HG02759 (cell line): Measurements from ENCODE around the gene VWA7.

Source experiments
- ATAC-seq: cut with Tn5 transposase; IDR thresholded peaks from one replicate; pipeline ENCODE4 v1.9.1; 2021; ENCODE audit warnings: mild to moderate bottlenecking, moderate library complexity; ENCODE audit not compliant: unreplicated experiment

The VWA7 gene

GRCh38 chr6:31732029-31732428 is 45.1 kb downstream of the VWA7 start:
- ATAC-seq, result no peak

DNA sequence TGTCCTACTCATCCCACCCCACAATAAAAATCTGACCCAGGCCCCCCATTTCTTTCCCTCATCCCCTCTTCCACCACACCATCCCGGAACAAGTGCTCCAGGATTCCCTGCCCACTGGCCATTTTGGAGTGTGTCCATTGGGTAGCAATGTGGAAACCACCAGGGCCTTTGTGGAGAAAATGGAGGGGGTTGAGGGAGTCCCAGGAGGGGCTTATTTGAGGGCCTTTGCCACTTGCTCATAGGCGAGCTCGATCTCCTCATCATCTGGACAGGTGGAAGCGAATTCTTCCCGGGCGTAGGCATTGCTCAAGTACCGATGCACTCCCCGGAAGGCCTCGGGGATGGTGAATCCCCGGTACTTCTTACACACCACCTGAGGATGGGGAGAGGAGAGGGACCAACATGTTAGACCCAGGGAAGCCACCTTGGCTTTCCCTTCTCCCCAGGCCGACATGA is 46.5 kb downstream of the VWA7 start:
- ATAC-seq, result no peak

DNA sequence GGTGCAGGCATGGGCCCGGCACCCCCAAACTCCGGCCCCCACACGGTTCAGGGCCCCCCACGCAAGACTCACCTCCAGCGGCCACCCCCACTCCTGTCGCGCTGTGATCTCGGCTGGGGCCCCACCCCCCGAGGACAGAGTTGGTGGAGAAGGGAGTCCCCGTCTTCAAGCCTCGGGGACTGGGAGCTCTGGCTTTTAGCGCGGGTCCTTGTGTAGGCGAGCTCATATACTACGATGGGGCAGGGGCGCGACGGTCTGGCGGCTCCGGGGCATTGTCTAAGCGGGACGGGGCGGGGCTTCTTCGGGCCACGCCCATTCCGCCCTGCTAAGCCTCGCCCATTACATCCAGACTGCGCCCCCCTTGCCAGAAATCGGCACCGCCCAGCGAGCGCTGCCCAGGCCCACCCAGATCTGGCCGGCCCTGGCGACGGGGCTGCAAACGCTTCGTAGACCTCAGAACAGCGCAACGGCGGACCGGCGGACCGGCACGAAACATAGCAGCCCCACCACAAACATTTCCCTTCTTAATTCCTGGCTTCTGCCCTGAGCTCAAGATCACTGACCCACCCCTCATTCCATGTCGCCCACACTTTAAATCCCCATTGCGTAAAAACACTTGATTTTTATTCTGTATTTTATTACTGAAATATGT is 47.0 kb downstream of the VWA7 start:
- ATAC-seq, result peak; percentile 45

GRCh38 chr6:31729515-31729978 is 47.6 kb downstream of the VWA7 start:
- peak; percentile 49 for ATAC-seq

DNA sequence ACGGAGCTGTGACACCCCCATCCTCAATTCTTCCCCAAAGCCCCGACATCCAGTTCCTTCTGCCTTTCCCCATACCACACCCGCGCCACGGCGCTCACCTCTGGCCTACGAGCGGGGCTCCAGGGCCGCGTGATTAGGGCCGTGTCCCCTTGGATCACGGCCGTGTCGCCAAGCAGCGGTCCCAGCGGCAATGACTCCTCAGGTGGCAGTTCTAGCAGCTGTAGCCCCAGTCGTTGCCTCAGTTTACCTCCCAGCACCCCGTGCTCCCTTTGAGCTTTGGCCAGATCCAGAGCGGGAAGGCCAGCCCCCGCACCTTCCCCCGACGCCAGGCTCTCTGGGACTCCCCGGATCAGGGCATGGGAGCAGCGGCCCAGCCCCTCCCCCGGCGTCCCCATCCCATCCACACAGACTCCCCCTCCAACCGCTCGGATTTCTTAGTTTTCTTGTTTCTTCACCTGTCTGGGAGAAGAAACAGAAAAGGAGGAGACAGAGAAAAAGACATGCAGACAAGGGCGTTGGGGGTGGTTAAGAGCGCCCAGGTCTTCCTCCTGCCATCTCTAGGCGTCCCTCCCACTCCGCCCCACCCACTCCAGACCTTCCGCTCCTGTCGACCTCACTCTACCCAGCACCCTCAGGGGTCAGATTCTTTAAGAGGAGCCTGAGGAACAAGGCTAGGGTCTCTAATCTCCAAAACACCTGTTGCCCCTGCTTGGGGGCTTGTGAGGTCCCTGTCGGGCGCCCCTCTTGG is 48.2 kb downstream of the VWA7 start, which contains the start of gene DDAH2:
Gene DDAH2, minus strand, starts transcription at position 533 of the 748 bp plus-strand sequence. Its CDS starts 138 bp downstream, at position 395.
- peak; percentile 12 for ATAC-seq

GRCh38 chr6:31727717-31728671 is 49.1 kb downstream of the VWA7 start:
- ATAC-seq, result no peak

DNA sequence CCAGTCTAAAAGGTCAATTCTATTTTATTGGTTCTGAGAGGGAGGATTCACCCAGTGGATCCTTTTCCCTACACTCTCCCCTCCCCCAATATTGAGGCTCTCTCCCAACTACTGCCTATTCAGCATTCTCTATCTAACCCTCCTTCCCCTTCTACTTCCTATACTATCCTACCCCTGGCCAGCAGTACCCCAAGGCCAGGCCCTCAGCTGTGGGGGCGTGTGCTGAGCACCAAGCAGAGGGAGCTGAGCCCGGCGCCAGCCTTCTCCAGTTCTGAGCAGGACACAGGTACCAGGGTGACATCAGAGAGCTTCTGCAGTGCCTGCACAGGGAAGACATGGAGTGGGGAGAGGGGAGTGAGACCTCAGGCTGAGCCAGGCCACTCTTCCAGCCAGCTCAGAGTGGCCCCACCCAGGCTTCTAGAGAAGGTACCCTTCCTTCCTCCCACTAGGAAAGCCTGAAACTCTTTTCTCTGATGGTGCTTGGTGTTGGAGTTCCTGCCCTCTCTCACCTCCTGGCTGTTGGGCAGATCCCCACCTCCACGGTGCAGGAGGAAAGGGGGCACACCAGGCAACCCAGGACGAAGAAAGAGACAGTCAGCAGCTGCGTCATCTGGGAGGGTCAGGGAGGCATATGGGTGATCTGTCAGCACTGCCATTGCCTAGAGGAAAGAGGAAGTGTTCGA is 50.0 kb downstream of the VWA7 start:
- ATAC-seq, result peak; percentile 65

DNA sequence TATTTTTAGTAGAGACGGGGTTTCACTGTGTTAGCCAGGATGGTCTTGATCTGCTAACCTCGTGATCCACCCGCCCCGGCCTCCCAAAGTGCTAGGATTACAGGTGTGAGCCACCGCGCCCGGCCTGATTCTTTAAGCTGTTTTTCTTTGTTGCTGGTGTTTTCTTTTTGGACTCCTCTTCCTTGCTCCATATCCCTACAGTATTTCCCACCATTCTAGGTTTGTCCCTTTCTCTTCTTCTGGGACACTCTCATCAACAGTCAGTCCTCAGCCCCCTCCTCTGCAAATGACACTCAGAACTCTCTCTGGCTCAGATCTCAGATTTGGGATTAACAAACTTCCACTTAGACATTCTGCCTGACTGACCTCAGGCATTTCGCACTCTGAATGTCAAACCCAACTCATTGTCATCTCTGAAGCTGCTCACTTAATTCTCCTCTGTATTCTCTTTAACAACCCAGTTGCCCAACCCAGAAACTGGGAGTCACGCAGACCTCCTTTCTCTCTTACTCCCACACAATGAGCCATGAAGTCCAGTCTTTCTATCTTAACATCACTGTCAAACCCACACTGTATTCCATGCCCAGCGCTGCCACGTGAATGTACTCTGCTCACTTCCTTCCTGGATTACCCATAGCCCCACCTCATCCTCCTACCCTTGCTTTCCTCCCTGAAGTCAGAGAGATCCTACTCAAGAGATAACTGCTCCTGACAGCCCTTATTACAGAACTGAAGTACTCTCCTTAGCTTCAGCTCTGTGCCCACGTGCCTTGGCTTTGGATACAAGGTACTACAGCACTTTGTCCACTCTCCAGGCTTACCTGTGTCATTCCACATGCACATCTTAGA is 51.4 kb downstream of the VWA7 start:
- no peak for ATAC-seq

GRCh38 chr6:31723980-31724691 is 53.0 kb downstream of the VWA7 start:
- no peak for ATAC-seq

GRCh38 chr6:31723245-31723979 is 53.7 kb downstream of the VWA7 start, which contains the start of gene MPIG6B:
Gene MPIG6B, plus strand, starts transcription at chr6:31723373. Its CDS starts 11 bp downstream, at chr6:31723384.
- no peak for ATAC-seq

- no peak for ATAC-seq
These were observed 55.0 kb downstream of the VWA7 start for GRCh38 chr6:31722173-31722572.

DNA sequence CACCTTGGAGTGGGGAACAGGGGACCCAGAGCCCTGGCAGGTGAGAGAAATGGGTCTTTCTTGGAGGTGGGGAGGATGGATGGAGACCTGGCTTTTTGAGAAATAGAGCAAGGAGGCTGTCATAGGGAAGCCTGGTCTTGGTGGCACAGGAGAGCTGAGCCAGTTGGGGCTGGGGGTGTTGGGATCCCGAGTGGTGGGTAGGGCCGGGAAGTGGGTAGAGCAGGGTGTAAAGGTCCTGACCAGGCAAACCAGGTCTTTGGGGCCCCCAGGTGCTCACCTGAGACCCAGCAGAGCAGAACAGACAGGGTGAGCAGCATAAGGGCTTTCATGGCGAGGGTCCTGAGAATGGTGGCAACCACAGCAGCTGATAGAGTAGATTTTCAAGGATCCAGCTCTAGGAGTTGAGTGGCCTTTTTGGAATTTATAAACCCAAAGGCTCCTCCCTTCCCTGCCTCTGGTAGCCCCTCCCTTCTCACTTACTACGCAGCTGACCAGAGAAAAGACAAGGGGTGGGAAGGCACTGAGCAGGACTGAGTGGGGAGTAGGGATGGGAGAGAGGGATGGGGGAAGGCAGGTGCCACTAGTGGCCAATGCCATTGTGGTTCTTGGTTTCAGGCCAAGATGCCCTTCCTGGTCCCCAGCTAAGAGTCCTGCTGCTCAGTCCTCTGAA is 55.6 kb downstream of the VWA7 start, which contains the start of gene LY6G6C:
Gene LY6G6C, minus strand, starts transcription at position 396 of the 670 bp plus-strand sequence. Its CDS starts 67 bp downstream, at position 329.
- ATAC-seq, result no peak

DNA sequence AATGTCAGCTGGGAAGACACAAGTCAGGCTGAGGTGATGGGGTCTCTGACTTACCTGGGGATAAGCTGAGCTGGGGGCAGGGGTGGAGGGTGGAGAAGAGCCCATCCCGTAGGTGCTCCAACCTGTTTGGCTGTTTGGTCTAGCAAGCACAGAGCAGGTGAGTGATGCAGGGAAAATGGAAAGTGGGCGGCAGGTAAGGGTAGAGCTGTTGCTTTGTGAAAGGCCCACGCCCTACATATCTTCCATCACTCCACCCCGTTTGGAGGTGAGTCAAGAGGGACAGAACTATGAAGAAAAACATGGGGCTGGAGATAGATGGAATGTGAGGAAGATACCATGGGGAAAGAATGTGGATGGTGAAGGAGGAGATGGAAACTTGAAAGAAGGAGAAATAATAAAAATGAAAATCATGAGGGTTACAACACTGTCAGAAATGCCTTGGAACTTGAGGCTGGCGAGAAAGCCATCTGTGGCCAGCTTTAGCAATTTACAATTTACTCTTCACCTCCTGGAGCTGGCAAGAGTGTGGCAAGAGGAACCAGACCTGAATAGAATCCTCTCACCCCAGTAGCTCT is 56.8 kb downstream of the VWA7 start:
- no peak for ATAC-seq

GRCh38 chr6:31719001-31719400 is 58.1 kb downstream of the VWA7 start:
- no peak for ATAC-seq

GRCh38 chr6:31718265-31718664 is 58.9 kb downstream of the VWA7 start:
- no peak for ATAC-seq

GRCh38 chr6:31717499-31718222 is 59.5 kb downstream of the VWA7 start:
- ATAC-seq, result no peak
